HUDEP-2 (cell line): ENCODE data around the gene CD1E.
"Not testable (repeated sequence)": the region's sequence is repeated elsewhere in the genome, so short reads cannot be mapped to it uniquely, and the experiment has no call there.

ENCODE experiments used
- DNase-seq, 76 experiments: peaks; one replicate each; lab custom pipeline; 2025; ENCODE audit not compliant: unreplicated experiment in 76 of 76; lab: John Stamatoyannopoulos, UW

CD1E gene

GRCh38 chr1:158353303-158354075 is at the start of gene CD1E:
TSS of gene CD1E (plus strand) at chr1:158353894. CDS start at chr1:158353989, 95 bp downstream.
- DNase-seq, result no peak

- DNase-seq, result no peak
Measured at GRCh38 chr1:158310623-158311022, 43.1 kb upstream of the CD1E start.

DNA sequence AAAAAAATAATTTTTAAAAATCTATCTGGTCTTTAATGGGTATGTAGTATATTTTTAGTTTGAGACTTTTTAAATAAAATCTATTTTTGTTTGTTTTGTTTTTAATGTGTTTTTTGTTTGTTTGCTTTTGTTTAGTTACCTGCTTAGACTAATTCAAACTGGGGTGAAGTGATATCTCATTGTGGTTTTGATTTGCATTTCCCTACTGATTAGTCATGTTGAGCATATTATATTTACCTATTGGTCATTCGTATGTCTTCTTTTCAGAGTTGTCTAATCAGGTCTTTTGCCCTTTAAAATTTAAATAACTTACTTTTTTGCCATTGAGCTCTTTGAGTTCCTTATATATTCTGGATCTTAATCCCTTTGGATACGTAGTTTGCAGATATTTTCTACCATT is 42.6 kb upstream of the CD1E start:
- DNase-seq, result no peak

- DNase-seq, result no peak
Measured at GRCh38 chr1:158323866-158324265, 29.8 kb upstream of the CD1E start.

DNA sequence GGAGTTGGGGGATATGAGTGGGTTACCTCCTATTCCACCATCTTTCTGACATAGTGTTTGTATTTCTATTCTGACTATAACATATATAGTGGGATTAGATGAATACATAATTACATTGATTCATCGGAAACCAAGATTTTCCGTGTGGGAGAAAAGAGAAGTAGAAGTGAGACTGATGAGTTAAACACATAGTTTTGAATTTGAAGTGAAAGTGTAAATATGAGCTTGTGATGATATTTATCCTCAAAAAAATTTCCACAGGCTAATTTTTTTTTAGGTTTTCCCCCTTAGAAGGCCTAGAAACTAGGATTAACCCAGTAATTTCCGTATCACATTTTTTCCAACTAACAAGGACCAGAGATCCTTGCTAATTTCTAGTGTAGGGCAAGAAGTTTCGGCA is 29.3 kb upstream of the CD1E start:
- no peak for DNase-seq

GRCh38 chr1:158327481-158327880 is 26.2 kb upstream of the CD1E start:
- DNase-seq, result no peak

DNA sequence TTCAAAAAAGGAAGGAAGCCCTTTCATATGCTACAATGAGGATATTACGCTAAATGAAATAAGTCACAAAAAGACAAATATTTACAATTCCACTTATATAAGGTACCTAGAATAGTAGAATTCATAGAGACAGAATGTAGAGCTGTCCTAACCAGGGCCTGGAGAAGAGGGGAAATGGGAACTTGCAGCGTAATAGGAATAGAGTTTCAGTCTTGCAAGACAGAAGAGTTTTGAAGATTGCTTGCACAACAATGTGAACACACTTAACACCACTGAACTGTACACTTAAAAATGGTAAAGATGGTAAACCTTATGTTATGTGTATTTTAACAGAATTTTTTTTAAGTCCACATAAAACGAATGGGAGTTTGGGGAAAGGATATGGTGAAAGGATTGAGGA is 25.3 kb upstream of the CD1E start:
- no peak for DNase-seq

GRCh38 chr1:158329300-158329699 is 24.4 kb upstream of the CD1E start:
- DNase-seq, result no peak

GRCh38 chr1:158329733-158330132 is 24.0 kb upstream of the CD1E start:
- peak in 16 of 76 experiments; percentile 0 to 28 (median 4) for DNase-seq

DNA sequence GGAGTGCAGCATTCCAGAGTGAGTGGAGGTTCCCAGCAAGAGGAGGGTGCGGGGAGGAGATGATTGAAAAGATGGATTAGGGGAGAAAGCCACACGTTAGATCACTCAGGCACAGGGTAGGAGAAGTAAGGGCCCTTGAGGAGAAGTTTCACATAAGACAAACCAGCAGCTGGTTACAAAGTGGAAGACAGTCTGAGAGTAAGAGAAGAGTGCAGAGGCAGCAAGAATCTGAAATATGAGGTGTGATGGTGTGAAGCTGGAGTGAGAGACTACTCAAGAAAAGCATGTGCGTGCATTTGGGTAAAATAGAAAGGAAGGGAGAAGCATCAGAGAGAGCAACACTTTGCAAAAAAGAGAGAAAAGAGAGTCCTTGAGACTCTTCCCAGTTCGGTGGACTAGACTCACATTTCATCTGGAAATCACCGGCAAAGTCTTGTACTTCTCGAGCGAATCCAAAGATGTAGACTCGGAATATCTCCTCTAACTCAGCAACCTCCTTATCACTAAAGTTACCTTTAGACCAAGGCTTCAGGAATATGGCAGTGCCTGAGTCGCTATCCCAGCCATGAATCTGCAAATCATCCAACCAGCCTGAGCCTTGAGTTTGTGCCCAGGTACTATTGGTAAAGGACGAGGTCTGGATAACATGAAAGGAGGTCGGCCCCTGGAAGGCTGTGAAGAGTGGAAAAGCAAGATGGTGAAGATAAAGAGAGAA is 23.1 kb upstream of the CD1E start:
- no peak for DNase-seq

DNA sequence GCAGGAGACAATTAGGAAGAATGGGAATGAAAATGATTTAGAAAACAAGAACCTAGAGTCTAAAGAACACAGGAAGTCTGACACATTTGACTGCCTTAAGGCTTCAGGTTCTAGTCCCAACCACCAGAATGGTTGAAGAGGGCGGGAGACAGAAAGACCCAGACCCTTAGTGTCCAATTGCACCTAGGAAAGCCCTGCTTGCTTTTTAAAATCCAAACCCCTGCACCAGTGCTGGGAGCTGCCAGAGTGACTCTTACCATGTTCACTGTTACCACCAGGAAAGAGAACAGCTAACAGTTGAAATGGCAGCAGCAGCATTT is 22.6 kb upstream of the CD1E start:
- DNase-seq, result no peak

- DNase-seq, result no peak
Measured at GRCh38 chr1:158331481-158332150, 22.1 kb upstream of the CD1E start, which contains the start of gene CD1B. TSS of gene CD1B (minus strand) at chr1:158331531. CDS start at chr1:158331423, 108 bp downstream.

DNA sequence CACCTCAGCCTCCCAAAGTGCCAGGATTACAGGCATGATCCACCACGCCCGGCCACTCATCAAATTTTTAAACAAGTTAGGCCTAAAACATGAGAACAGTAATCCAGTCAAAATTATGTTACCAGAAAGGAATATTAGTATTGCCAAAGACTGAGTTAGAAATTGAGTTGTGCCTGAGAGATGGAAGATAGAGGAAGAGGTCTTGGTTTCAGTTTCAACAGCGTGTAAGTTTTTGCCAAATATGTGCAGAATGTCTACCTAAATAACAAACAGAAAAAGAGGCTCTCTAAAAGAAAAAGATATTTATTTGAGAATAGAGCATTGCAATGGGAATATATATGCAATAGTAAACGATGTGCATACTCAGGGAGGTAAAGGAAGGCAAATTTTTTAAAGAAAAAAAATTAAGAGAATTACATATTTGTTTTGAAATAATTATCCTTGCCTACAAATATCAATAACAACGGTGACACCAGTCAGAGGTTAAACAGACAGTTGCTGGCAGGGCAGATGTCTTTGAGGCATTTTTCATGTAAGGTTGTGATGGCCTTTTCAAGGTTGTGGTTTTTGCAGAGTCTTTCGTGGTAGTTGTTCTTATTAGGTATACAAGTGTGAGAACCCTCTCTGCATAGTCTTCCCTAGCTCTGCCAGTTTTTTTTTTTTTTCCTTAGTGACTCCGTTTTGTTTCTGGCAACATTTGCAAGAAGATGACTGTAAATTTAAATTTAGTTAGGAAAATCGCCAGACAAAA is 20.1 kb upstream of the CD1E start:
- no peak for DNase-seq

DNA sequence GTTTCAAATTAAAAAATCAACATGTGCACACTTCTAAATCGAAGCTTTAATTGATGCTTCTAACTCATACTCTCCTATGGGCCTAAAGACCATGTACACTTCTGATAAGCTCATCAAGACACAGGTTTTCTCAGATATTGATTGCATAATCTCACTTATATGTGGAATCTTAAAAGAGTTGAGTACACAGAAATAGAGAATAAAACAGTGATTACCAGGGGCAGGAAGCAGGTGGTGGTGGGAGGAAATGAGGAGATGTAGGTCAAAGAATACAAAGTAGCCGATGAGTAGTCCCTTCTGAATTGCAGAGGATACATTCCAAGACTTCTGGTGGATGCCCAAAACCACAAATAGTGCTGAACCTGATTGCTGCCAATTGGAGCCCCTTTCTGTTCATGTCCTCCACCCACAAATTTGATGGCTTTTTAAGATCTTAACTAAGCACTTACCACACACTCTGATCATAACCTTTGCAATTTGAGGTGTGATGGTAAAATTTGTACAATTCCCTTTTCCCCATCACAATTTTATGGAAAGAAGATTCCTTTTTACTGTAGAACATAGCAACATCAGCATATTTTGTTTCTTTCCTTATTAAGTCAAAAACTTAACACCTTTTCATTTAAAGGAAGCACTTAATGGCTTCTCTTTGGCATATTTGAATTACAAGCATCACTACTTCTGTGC is 19.0 kb upstream of the CD1E start:
- DNase-seq, result no peak

GRCh38 chr1:158335213-158335532 is 18.5 kb upstream of the CD1E start:
- DNase-seq, result no peak

DNA sequence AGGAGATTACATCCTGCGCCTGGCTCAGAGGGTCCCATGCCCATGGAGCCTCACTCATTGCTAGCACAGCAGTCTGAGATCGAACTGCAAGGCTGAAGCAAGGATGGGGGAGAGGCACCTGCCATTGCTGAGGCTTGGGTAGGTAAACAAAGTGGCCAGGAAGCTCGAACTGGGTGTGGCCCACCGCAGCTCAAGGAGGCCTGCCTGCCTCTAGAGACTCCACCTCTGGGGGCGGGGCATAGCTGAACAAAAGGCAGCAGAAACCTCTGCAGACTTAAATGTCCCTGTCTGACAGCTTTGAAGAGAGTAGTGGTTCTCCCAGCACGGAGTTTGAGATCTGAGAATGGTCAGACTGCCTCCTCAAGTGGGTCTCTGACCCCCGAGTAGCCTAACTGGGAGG is 17.3 kb upstream of the CD1E start:
- DNase-seq, result not testable (repeated sequence)

GRCh38 chr1:158348946-158349345 is 4.7 kb upstream of the CD1E start:
- DNase-seq, result not testable (repeated sequence)

GRCh38 chr1:158354255-158354654 is 561 bp downstream of the CD1E start:
- no peak for DNase-seq

DNA sequence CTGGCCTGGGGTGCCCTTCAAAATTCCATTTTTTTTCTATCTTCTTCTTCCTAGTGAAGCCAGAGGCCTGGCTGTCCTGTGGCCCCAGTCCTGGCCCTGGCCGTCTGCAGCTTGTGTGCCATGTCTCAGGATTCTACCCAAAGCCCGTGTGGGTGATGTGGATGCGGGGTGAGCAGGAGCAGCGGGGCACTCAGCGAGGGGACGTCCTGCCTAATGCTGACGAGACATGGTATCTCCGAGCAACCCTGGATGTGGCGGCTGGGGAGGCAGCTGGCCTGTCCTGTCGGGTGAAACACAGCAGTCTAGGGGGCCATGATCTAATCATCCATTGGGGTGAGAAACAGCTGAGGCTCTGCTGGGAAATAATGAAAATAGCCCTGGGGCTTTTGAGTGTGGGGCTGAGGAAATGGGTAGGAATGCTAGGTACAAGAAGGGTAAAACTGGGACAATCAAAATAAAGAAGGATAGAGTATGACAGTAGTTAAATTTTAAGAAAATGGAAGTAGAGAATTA is 2.1 kb downstream of the CD1E start:
- no peak for DNase-seq

GRCh38 chr1:158356616-158357015 is 2.9 kb downstream of the CD1E start:
- no peak for DNase-seq
